Endometrium (tissue), 2 donors: ENCODE data around the gene C12orf75.
"Not testable (repeated sequence)": the region's sequence is repeated elsewhere in the genome, so short reads cannot be mapped to it uniquely, and the experiment has no call there.

ENCODE experiments used
- FAIRE-seq: peaks from 2 replicates; lab custom pipeline; 2012; peaks lifted over from hg19 to GRCh38; lab: Jason Lieb, UNC
- donor health status: control.
- donor health status: control.

Gene C12orf75

GRCh38 chr12:105378911-105379310 lies 48.4 kb downstream of the C12orf75 start:
- no peak for FAIRE-seq

GRCh38 chr12:105382771-105383622 lies 52.5 kb downstream of the C12orf75 start:
- peak; percentile 86 for FAIRE-seq

GRCh38 chr12:105384220-105384619 lies 53.7 kb downstream of the C12orf75 start:
- no peak for FAIRE-seq

- no peak for FAIRE-seq
Observed at GRCh38 chr12:105384916-105385535, 54.5 kb downstream of the C12orf75 start.

- FAIRE-seq = no peak
Observed at GRCh38 chr12:105386431-105386830, 55.9 kb downstream of the C12orf75 start.

- FAIRE-seq = no peak
Observed at GRCh38 chr12:105391231-105391630, 60.7 kb downstream of the C12orf75 start.

- FAIRE-seq = no peak
Observed at GRCh38 chr12:105393587-105393986, 63.1 kb downstream of the C12orf75 start.

- no peak for FAIRE-seq
Observed at GRCh38 chr12:105396024-105396423, 65.5 kb downstream of the C12orf75 start.

GRCh38 chr12:105396983-105397382 lies 66.5 kb downstream of the C12orf75 start:
- no peak for FAIRE-seq

GRCh38 chr12:105398930-105399329 lies 68.4 kb downstream of the C12orf75 start:
- no peak for FAIRE-seq

- FAIRE-seq = no peak
Observed at GRCh38 chr12:105399428-105400081, 69.1 kb downstream of the C12orf75 start.

GRCh38 chr12:105400227-105400626 lies 69.7 kb downstream of the C12orf75 start:
- FAIRE-seq = no peak

- no peak for FAIRE-seq
Observed at GRCh38 chr12:105401198-105401597, 70.7 kb downstream of the C12orf75 start.

GRCh38 chr12:105402366-105402765 lies 71.9 kb downstream of the C12orf75 start:
- FAIRE-seq = no peak

- FAIRE-seq = no peak
Observed at GRCh38 chr12:105403095-105403494, 72.6 kb downstream of the C12orf75 start.

GRCh38 chr12:105404134-105404533 lies 73.6 kb downstream of the C12orf75 start:
- FAIRE-seq = not testable (repeated sequence)

GRCh38 chr12:105406497-105406896 lies 76.0 kb downstream of the C12orf75 start:
- no peak for FAIRE-seq

- no peak for FAIRE-seq
Observed at GRCh38 chr12:105409279-105409678, 78.8 kb downstream of the C12orf75 start.

GRCh38 chr12:105409801-105410471 lies 79.4 kb downstream of the C12orf75 start:
- no peak for FAIRE-seq

- FAIRE-seq = no peak
Observed at GRCh38 chr12:105413911-105414487, 83.5 kb downstream of the C12orf75 start.

GRCh38 chr12:105417732-105418131 lies 87.2 kb downstream of the C12orf75 start:
- FAIRE-seq = no peak

GRCh38 chr12:105418229-105418628 lies 87.7 kb downstream of the C12orf75 start:
- no peak for FAIRE-seq
